Activated CD4-positive, alpha-beta memory T cell treated with anti-CD3 and anti-CD28 coated beads, Interleukin-2, amount 10 ng/mL, durations not matched to agents 7 days and 5 days (primary cell): Measurements from ENCODE around the gene PDX1. TPM values are rescaled to one million over a fixed set of nuclear protein-coding genes. Genes with fewer than 3 reads are reported as not detected.
A peak's percentile ranks its signal among the peaks of the same experiment; 100 is the strongest.

Experiments used
- CTCF ChIA-PET: fragments of 350-600 bp; sonication (Branson Sonifier 250); formaldehyde crosslinking; loops from one replicate; lab custom pipeline; 2021; ENCODE audit warnings: antibody characterized with exemption, inconsistent platforms; lab: Charles Lee
- POLR2A ChIA-PET: fragments of 350-600 bp; sonication (Branson Sonifier 250); formaldehyde crosslinking; loops from one replicate; lab custom pipeline; 2021; ENCODE audit warnings: antibody characterized with exemption; lab: Charles Lee
- DNase-seq: peaks from one replicate; pipeline ENCODE4 v3.0.0-alpha.2; 2020
- H3K27ac Mint-ChIP-seq: one replicate; pipeline ENCODE4 v1.8.0; 2021; ENCODE audit warnings: mild to moderate bottlenecking, mixed read lengths
- H3K27me3 Mint-ChIP-seq: one replicate; pipeline ENCODE4 v1.8.0; 2021; ENCODE audit warnings: mixed read lengths
- H3K36me3 Mint-ChIP-seq: one replicate; pipeline ENCODE4 v1.8.0; 2021; ENCODE audit warnings: low read depth, mixed read lengths
- H3K4me1 Mint-ChIP-seq: one replicate; pipeline ENCODE4 v1.8.0; 2021; ENCODE audit warnings: mixed read lengths
- H3K4me3 Mint-ChIP-seq: one replicate; pipeline ENCODE4 v1.8.0; 2021; ENCODE audit warnings: mild to moderate bottlenecking, mixed read lengths
- H3K9me3 Mint-ChIP-seq: one replicate; pipeline ENCODE4 v1.8.0; 2021; ENCODE audit warnings: mixed read lengths
- total RNA-seq, 2 experiments: library from RNA; stranded (reverse); gene quantifications; one replicate each; pipeline ENCODE4 v1.2.3, GENCODE V29; 2021

The PDX1 gene
- not detected for total RNA-seq

- no peak for DNase-seq
- CTCF ChIA-PET: interaction anchor here (0.6 to 1.9 kb wide), 3 partner anchors 34 to 473 kb away, joined by 3 to 6 read pairs (median 3); no protein-coding TSS in a partner anchor
- Mint-ChIP-seq H3K9me3 (no peaks in the 10 kb centered on the region), H3K4me3 (peak within 1 kb of the TSS; percentile 53), H3K27me3 (peaks cover 83% of the 10 kb centered on the region), H3K4me1 (peaks cover 14% of the 10 kb centered on the region), H3K36me3 (peaks cover 2% of the 10 kb centered on the region), H3K27ac (peak within 1 kb of the TSS; percentile 52)
- POLR2A ChIA-PET: no interaction called here
These were observed at the start of gene PDX1 for GRCh38 chr13:27919934-27920676. TSS of gene PDX1 (plus strand) at chr13:27920000. CDS start at chr13:27920139, 139 bp downstream.

- ChIA-PET POLR2A (no interaction called here), CTCF (no interaction called here)
- Mint-ChIP-seq H3K9me3 (no peaks in the 10 kb centered on the region), H3K4me1 (no peaks in the 10 kb centered on the region), H3K36me3 (no peaks in the 10 kb centered on the region), H3K27ac (no peak overlapping the region), H3K27me3 (peaks cover 43% of the 10 kb centered on the region), H3K4me3 (no peak overlapping the region)
- DNase-seq: no peak
These were observed 41.5 kb upstream of the PDX1 start for GRCh38 chr13:27878274-27878673.

GRCh38 chr13:27889471-27889870 is 30.3 kb upstream of the PDX1 start:
- Mint-ChIP-seq H3K27me3 (peaks cover 46% of the 10 kb centered on the region), H3K36me3 (no peaks in the 10 kb centered on the region), H3K4me3 (no peak overlapping the region), H3K9me3 (no peaks in the 10 kb centered on the region), H3K27ac (no peak overlapping the region), H3K4me1 (no peaks in the 10 kb centered on the region)
- ChIA-PET POLR2A (no interaction called here), CTCF (no interaction called here)
- DNase-seq: no peak

- Mint-ChIP-seq H3K36me3 (no peaks in the 10 kb centered on the region), H3K27ac (no peak overlapping the region), H3K4me3 (no peak overlapping the region), H3K4me1 (no peaks in the 10 kb centered on the region), H3K27me3 (peaks cover 38% of the 10 kb centered on the region), H3K9me3 (no peaks in the 10 kb centered on the region)
- DNase-seq: no peak
- CTCF ChIA-PET: interaction anchor here (0.7 to 1.2 kb wide), 2 partner anchors 57 to 66 kb away, joined by 3 read pairs; no protein-coding TSS in a partner anchor
- POLR2A ChIA-PET: no interaction called here
These were observed 23.1 kb upstream of the PDX1 start for GRCh38 chr13:27896726-27897125.

- ChIA-PET CTCF (no interaction called here), POLR2A (no interaction called here)
- peaks cover 45% of the 10 kb centered on the region for H3K27me3 Mint-ChIP-seq
- H3K9me3 Mint-ChIP-seq: no peaks in the 10 kb centered on the region
- H3K36me3 Mint-ChIP-seq: no peaks in the 10 kb centered on the region
- no peak overlapping the region for H3K4me3 Mint-ChIP-seq
- no peak overlapping the region for H3K27ac Mint-ChIP-seq
- no peak for DNase-seq
- H3K4me1 Mint-ChIP-seq: no peaks in the 10 kb centered on the region
These were observed 15.1 kb upstream of the PDX1 start for GRCh38 chr13:27904719-27905118.

GRCh38 chr13:27905650-27906049 is 14.2 kb upstream of the PDX1 start:
- no peak for DNase-seq
- Mint-ChIP-seq H3K27ac (no peak overlapping the region), H3K27me3 (peaks cover 49% of the 10 kb centered on the region), H3K9me3 (no peaks in the 10 kb centered on the region), H3K36me3 (no peaks in the 10 kb centered on the region), H3K4me3 (no peak overlapping the region), H3K4me1 (no peaks in the 10 kb centered on the region)
- ChIA-PET CTCF (no interaction called here), POLR2A (no interaction called here)

- no peak for DNase-seq
- ChIA-PET CTCF (no interaction called here), POLR2A (no interaction called here)
- Mint-ChIP-seq H3K9me3 (no peaks in the 10 kb centered on the region), H3K36me3 (no peaks in the 10 kb centered on the region), H3K27me3 (peaks cover 50% of the 10 kb centered on the region), H3K27ac (no peak overlapping the region), H3K4me3 (no peak overlapping the region), H3K4me1 (no peaks in the 10 kb centered on the region)
These were observed 12.5 kb upstream of the PDX1 start for GRCh38 chr13:27907121-27907787.

GRCh38 chr13:27909378-27909777 is 10.4 kb upstream of the PDX1 start:
- Mint-ChIP-seq H3K27me3 (peaks cover 43% of the 10 kb centered on the region), H3K36me3 (no peaks in the 10 kb centered on the region), H3K4me3 (no peak overlapping the region), H3K9me3 (no peaks in the 10 kb centered on the region), H3K27ac (no peak overlapping the region), H3K4me1 (no peaks in the 10 kb centered on the region)
- DNase-seq: no peak
- POLR2A ChIA-PET: no interaction called here
- CTCF ChIA-PET: no interaction called here

- ChIA-PET POLR2A (no interaction called here), CTCF (interaction anchor here (0.7 to 1.1 kb wide), 2 partner anchors 10 to 42 kb away, joined by 3 read pairs; no protein-coding TSS in a partner anchor)
- H3K36me3 Mint-ChIP-seq: no peaks in the 10 kb centered on the region
- peaks cover 48% of the 10 kb centered on the region for H3K27me3 Mint-ChIP-seq
- H3K4me3 Mint-ChIP-seq: no peak overlapping the region
- H3K27ac Mint-ChIP-seq: no peak overlapping the region
- no peak for DNase-seq
- H3K4me1 Mint-ChIP-seq: no peaks in the 10 kb centered on the region
- H3K9me3 Mint-ChIP-seq: no peaks in the 10 kb centered on the region
These were observed 8.3 kb upstream of the PDX1 start for GRCh38 chr13:27911521-27911920.

- Mint-ChIP-seq H3K36me3 (peaks cover 2% of the 10 kb centered on the region), H3K4me1 (peaks cover 3% of the 10 kb centered on the region), H3K9me3 (no peaks in the 10 kb centered on the region), H3K4me3 (no peak overlapping the region), H3K27me3 (peaks cover 55% of the 10 kb centered on the region), H3K27ac (no peak overlapping the region)
- ChIA-PET POLR2A (no interaction called here), CTCF (no interaction called here)
- no peak for DNase-seq
These were observed 6.6 kb upstream of the PDX1 start for GRCh38 chr13:27913160-27913559.

GRCh38 chr13:27915301-27916207 is 4.2 kb upstream of the PDX1 start:
- Mint-ChIP-seq H3K4me3 (no peak overlapping the region), H3K9me3 (no peaks in the 10 kb centered on the region), H3K27ac (no peak overlapping the region), H3K4me1 (peaks cover 5% of the 10 kb centered on the region), H3K27me3 (peaks cover 57% of the 10 kb centered on the region), H3K36me3 (peaks cover 2% of the 10 kb centered on the region)
- CTCF ChIA-PET: interaction anchor here (0.6 to 1.4 kb wide), 3 partner anchors 38 to 89 kb away, joined by 3 to 5 read pairs (median 3); no protein-coding TSS in a partner anchor
- no peak for DNase-seq
- POLR2A ChIA-PET: no interaction called here

GRCh38 chr13:27917121-27917947 is 2.5 kb upstream of the PDX1 start:
- CTCF ChIA-PET: no interaction called here
- Mint-ChIP-seq H3K36me3 (peaks cover 2% of the 10 kb centered on the region), H3K4me1 (peaks cover 11% of the 10 kb centered on the region), H3K9me3 (no peaks in the 10 kb centered on the region), H3K27me3 (peaks cover 63% of the 10 kb centered on the region), H3K27ac (no peak overlapping the region), H3K4me3 (no peak overlapping the region)
- no peak for DNase-seq
- POLR2A ChIA-PET: no interaction called here
